Keratinocyte (primary cell): ENCODE measurements around the gene FAM219B.

Source experiments
- EZH2 ChIP-seq: IDR thresholded peaks from one replicate; pipeline ENCODE4 v1.6.1; 2012; ENCODE audit warnings: inconsistent platforms, mild to moderate bottlenecking, low read length, moderate library complexity
- TF ChIP-seq, protein P1 (sequence below), 3 experiments: IDR thresholded peaks in 1 of 3; conservative IDR thresholded peaks in 1 of 3; optimal IDR thresholded peaks in 1 of 3; 2 replicates in 2 of 3; 3 replicates in 1 of 3; pipeline versions ENCODE3 to v1.5.1; 2011; ENCODE audit warnings: low read length in 3 of 3, mild to moderate bottlenecking in 3 of 3, moderate library complexity in 2 of 3, control low read depth in 1 of 3, inconsistent platforms in 1 of 3; ENCODE audit not compliant: insufficient read depth in 2 of 3; ENCODE audit errors: extremely low read depth in 1 of 3

DNA sequence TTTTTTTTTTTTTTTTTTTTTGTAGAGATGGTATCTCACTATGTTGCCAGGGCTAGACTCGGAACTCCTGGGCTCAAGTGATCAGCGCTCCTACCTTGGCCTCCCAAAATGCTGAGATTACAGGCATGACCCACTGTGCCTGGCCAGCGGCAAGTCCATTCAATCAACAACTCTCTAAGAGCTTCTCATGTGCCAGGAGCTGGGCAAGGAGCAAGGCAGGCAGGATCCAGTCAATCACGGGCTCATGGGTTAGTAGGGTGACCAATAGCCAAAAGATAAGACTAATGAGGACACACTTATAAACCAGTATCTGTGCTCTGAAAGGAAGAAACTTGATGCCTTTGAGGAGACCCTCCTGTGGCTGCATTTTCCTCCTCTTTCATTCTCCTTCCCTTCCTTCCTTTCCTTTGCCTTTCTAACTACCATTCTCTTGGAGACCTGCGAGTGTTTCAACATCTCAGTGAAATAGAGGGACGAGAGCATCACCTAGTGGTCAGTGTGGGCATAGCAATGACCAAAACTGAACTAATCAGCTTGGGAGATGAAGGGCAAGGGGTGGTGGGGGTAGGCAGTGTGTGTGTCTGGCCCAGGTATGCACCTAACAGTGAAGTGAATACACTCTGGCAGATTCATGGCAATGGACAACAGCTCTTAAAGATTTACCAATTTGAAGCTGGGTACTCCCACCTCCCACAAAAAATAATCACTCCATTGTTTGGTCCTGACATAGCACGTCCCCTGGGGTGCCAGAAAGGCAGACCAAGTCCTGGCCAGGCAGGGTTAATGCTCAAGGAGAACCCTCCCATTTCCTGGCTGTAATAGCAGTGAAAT is 43.6 kb upstream of the FAM219B start:
- TF ChIP-seq, protein P1, sequence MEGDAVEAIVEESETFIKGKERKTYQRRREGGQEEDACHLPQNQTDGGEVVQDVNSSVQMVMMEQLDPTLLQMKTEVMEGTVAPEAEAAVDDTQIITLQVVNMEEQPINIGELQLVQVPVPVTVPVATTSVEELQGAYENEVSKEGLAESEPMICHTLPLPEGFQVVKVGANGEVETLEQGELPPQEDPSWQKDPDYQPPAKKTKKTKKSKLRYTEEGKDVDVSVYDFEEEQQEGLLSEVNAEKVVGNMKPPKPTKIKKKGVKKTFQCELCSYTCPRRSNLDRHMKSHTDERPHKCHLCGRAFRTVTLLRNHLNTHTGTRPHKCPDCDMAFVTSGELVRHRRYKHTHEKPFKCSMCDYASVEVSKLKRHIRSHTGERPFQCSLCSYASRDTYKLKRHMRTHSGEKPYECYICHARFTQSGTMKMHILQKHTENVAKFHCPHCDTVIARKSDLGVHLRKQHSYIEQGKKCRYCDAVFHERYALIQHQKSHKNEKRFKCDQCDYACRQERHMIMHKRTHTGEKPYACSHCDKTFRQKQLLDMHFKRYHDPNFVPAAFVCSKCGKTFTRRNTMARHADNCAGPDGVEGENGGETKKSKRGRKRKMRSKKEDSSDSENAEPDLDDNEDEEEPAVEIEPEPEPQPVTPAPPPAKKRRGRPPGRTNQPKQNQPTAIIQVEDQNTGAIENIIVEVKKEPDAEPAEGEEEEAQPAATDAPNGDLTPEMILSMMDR (optimal IDR thresholded peaks at IDR 0.05 in 1 of 3, IDR thresholded peaks at IDR 0.05 in 1 of 3, conservative IDR thresholded peaks at IDR 0.05 in 1 of 3; ENCODE audit: extremely low read depth in 1 of 3, insufficient read depth in 2 of 3, low read length in 3 of 3): peak; percentile 94 to 100 (median 98)
- TF ChIP-seq EZH2: no peak
